Prostate gland (tissue), 2 donors: ENCODE data around the gene RAPGEF2. TPM values are rescaled to one million over a fixed set of nuclear protein-coding genes. Genes with fewer than 3 reads are reported as not detected.

Experiments used
- DNase-seq: peaks from one replicate; pipeline ENCODE4 v3.0.0-alpha.2; 2019; ENCODE audit warnings: low spot score
- H3K27ac ChIP-seq, 2 donors: fragments of 200-600 bp; sonication (generic); 2 replicates each; pipeline ENCODE4 v1.5.1; 2017 to 2019
- H3K27me3 ChIP-seq: fragments of 200-600 bp; sonication (generic); replicated peaks from 2 replicates; pipeline ENCODE4 v1.5.1; 2019; ENCODE audit not compliant: insufficient read depth
- H3K36me3 ChIP-seq, 2 donors: fragments of 200-600 bp; sonication (generic); 1 replicate in 1 of 2; 2 replicates in 1 of 2; pipeline versions ENCODE4 v1.5.1 to v1.8.1; 2017 to 2019
- H3K4me1 ChIP-seq: fragments of 200-600 bp; sonication (generic); replicated peaks from 2 replicates; pipeline ENCODE4 v1.5.1; 2019
- H3K4me3 ChIP-seq, 2 donors: fragments of 200-600 bp; sonication (generic); 2 replicates each; pipeline ENCODE4 v1.5.1; 2017 to 2019
- H3K9me3 ChIP-seq: fragments of 200-600 bp; sonication (generic); 2 replicates; pipeline ENCODE4 v1.5.1; 2017
- CTCF ChIP-seq, 4 experiments: fragments of 200-600 bp in 2 of 4; fragments of 450-650 bp in 2 of 4; sonication (generic) in 2 of 4; IDR thresholded peaks; 1 replicate in 3 of 4; 2 replicates in 1 of 4; pipeline ENCODE4 v1.5.1; 2016 to 2019; ENCODE audit warnings: antibody characterized with exemption in 4 of 4, mild to moderate bottlenecking in 2 of 4, moderate library complexity in 2 of 4
- POLR2A ChIP-seq: fragments of 450-650 bp; IDR thresholded peaks from one replicate; pipeline ENCODE4 v1.6.1; 2016; ENCODE audit warnings: antibody characterized with exemption, mild to moderate bottlenecking
- POLR2AphosphoS5 ChIP-seq: sonication (generic); formaldehyde crosslinking; IDR thresholded peaks from one replicate; pipeline ENCODE4 v1.6.1; 2017; ENCODE audit warnings: antibody characterized with exemption
- WGBS: methylation state at CpG from one replicate; pipeline ENCODE4 v1.1.5; 2018; 5-methylcytosine and 5-hydroxymethylcytosine counted together
- intact Hi-C: fragments of 100-400 bp; cut with DNase I; formaldehyde crosslinking; loops from one replicate; pipeline ENCODE4 v1.14.2; 2022
- total RNA-seq, 2 donors: library from RNA; depleted of rRNA; stranded (reverse); fragments of >200 nt; gene quantifications; one replicate each; pipeline ENCODE4 v1.1.0, GENCODE V29; 2016

RAPGEF2 gene
- total RNA-seq, 2 donors from 2014 or later = 29.2 to 29.5 TPM

GRCh38 chr4:159097785-159098184 lies 5.1 kb upstream of the RAPGEF2 start:
- no peaks in the 10 kb centered on the region for H3K27me3 ChIP-seq
- 15% methylated on average over 1 of the region's 1 CpG for WGBS
- no peak overlapping the region for H3K4me3 ChIP-seq
- TF ChIP-seq POLR2AphosphoS5 (no peak), POLR2A (no peak), CTCF (IDR thresholded peaks at IDR 0.05) (no peak)
- intact Hi-C loops = no loop called here
- no peak for DNase-seq
- no peaks in the 10 kb centered on the region for H3K9me3 ChIP-seq
- H3K4me1 ChIP-seq = no peaks in the 10 kb centered on the region
- H3K27ac ChIP-seq = no peak overlapping the region
- H3K36me3 ChIP-seq = no peaks in the 10 kb centered on the region

- TF ChIP-seq POLR2AphosphoS5 = no peak
- TF ChIP-seq CTCF (IDR thresholded peaks at IDR 0.05) = no peak
- TF ChIP-seq POLR2A = no peak
- no peak overlapping the region for H3K27ac ChIP-seq
- intact Hi-C loops = no loop called here
These were observed 4.3 kb upstream of the RAPGEF2 start for GRCh38 chr4:159098482-159099127.

DNA sequence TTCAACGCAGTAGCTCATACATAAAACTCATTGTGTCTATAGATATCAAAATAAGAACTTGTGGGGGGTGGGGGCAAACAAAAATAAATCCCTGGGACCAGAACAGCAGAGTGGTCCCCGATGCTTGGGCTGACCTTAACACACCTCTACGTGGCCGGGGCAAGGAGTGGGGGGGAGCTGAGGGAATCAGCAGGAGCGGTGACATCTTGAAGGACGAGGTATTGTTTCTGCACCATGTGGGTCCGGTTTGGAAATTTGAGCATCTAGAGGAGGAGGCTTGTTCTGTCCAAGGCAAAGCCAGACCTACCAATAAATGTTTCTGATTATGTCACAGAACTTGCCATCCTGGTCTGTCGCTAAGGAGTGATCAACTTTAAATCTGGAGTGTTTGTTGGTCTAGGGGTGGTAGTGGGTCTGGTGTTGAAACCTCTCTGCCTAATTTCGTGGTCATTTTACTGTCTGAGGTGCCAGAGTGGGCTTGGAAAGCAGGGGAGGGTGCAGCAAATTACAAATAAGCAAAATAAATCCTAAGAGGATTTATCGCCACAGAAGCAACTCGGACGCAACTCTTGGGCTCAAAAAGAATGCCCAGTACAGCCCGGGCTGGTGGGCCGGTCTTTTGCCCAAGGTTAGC lies 774 bp upstream of the RAPGEF2 start:
- no peaks in the 10 kb centered on the region for H3K4me1 ChIP-seq
- no peaks in the 10 kb centered on the region for H3K27me3 ChIP-seq
- H3K4me3 ChIP-seq = peak overlapping the region; percentile 92 to 93
- H3K9me3 ChIP-seq = no peaks in the 10 kb centered on the region
- H3K36me3 ChIP-seq = no peaks in the 10 kb centered on the region
- 33% methylated on average over 14 of the region's 14 CpGs for WGBS
- intact Hi-C loops = loop anchor here (5.0 to 10.0 kb wide), 2 partner anchors 73 to 90 kb away; no protein-coding TSS in a partner anchor
- TF ChIP-seq POLR2A = no peak
- no peak for TF ChIP-seq POLR2AphosphoS5
- no peak for TF ChIP-seq CTCF (IDR thresholded peaks at IDR 0.05)
- DNase-seq = no peak
- peak overlapping the region; percentile 90 to 93 for H3K27ac ChIP-seq

More at GRCh38 chr4:159098482-159099127, 4.3 kb upstream of the RAPGEF2 start:
- no peaks in the 10 kb centered on the region for H3K36me3 ChIP-seq
- no peak for DNase-seq
- no peaks in the 10 kb centered on the region for H3K4me1 ChIP-seq
- H3K27me3 ChIP-seq = no peaks in the 10 kb centered on the region
- H3K9me3 ChIP-seq = no peaks in the 10 kb centered on the region
- no peak overlapping the region for H3K4me3 ChIP-seq

GRCh38 chr4:159103384-159103990 lies 608 bp downstream of the RAPGEF2 start:
- Histone ChIP-seq H3K36me3 (no peaks in the 10 kb centered on the region), H3K9me3 (no peaks in the 10 kb centered on the region), H3K4me1 (no peaks in the 10 kb centered on the region), H3K27ac (peak overlapping the region; percentile 90 to 93), H3K27me3 (no peaks in the 10 kb centered on the region), H3K4me3 (peak overlapping the region; percentile 92 to 93)
- intact Hi-C loops = loop anchor here (5.0 to 10.0 kb wide), 2 partner anchors 71 to 91 kb away; no protein-coding TSS in a partner anchor
- no peak for TF ChIP-seq CTCF (IDR thresholded peaks at IDR 0.05)
- TF ChIP-seq POLR2A = no peak
- TF ChIP-seq POLR2AphosphoS5 = no peak
- 0% methylated on average over 26 of the region's 72 CpGs for WGBS
- DNase-seq = peak; percentile 27
